HEK293T (cell line): ENCODE data around the gene OXCT2.
"Not testable (repeated sequence)": the region's sequence is repeated elsewhere in the genome, so short reads cannot be mapped to it uniquely, and the experiment has no call there.

Source experiments
- CTCF ChIA-PET: fragments of 350-600 bp; formaldehyde crosslinking; extraction: SDS; loops from one replicate; lab custom pipeline; 2021; ENCODE audit warnings: antibody characterized with exemption, inconsistent platforms; lab: Yijun Ruan, JAX
- POLR2A ChIA-PET: fragments of 350-600 bp; formaldehyde crosslinking; extraction: SDS; loops from one replicate; lab custom pipeline; 2020; ENCODE audit warnings: antibody characterized with exemption, inconsistent platforms; lab: Yijun Ruan, JAX
- DNase-seq: peaks from one replicate; pipeline ENCODE4 v3.0.0; 2012; ENCODE audit warnings: mixed read lengths; ENCODE audit errors: extremely low spot score
- ARNT ChIP-seq: fragments of 450-650 bp; IDR thresholded peaks from 2 replicates; pipeline ENCODE4 v1.6.1; 2017; ENCODE audit warnings: mild to moderate bottlenecking
- BHLHE40 ChIP-seq: fragments of 450-650 bp; IDR thresholded peaks from 2 replicates; pipeline ENCODE4 v1.6.1; 2016; ENCODE audit warnings: mild to moderate bottlenecking, moderate library complexity, borderline replicate concordance
- CTBP1 ChIP-seq: fragments of 450-650 bp; IDR thresholded peaks from 2 replicates; pipeline ENCODE4 v1.6.1; 2016; ENCODE audit warnings: borderline replicate concordance
- ELF4 ChIP-seq: fragments of 450-650 bp; IDR thresholded peaks from 2 replicates; pipeline ENCODE4 v1.6.1; 2017; ENCODE audit warnings: antibody characterized with exemption
- FOXA1 ChIP-seq: fragments of 450-650 bp; IDR thresholded peaks from 2 replicates; pipeline ENCODE4 v1.6.1; 2016; ENCODE audit warnings: mild to moderate bottlenecking
- FOXK2 ChIP-seq: fragments of 450-650 bp; IDR thresholded peaks from 2 replicates; pipeline ENCODE4 v1.6.1; 2016; ENCODE audit warnings: mild to moderate bottlenecking
- FOXM1 ChIP-seq: fragments of 450-650 bp; IDR thresholded peaks from 2 replicates; pipeline ENCODE4 v1.6.1; 2017; ENCODE audit warnings: mild to moderate bottlenecking, borderline replicate concordance
- HDGF ChIP-seq: fragments of 450-650 bp; IDR thresholded peaks from 2 replicates; pipeline ENCODE4 v1.6.1; 2017; ENCODE audit warnings: antibody characterized with exemption, borderline replicate concordance
- L3MBTL2 ChIP-seq: fragments of 450-650 bp; conservative IDR thresholded peaks from 2 replicates; pipeline ENCODE4 v1.6.1; 2016; ENCODE audit warnings: mild to moderate bottlenecking
- LEF1 ChIP-seq: fragments of 450-650 bp; IDR thresholded peaks from 2 replicates; pipeline ENCODE4 v1.6.1; 2017; ENCODE audit warnings: mild to moderate bottlenecking, borderline replicate concordance
- NFRKB ChIP-seq: fragments of 450-650 bp; IDR thresholded peaks from 2 replicates; pipeline ENCODE4 v1.6.1; 2016; ENCODE audit warnings: mild to moderate bottlenecking, moderate library complexity
- PKNOX1 ChIP-seq: fragments of 450-650 bp; IDR thresholded peaks from 2 replicates; pipeline ENCODE4 v1.6.1; 2016
- SP1 ChIP-seq: fragments of 450-650 bp; IDR thresholded peaks from 2 replicates; pipeline ENCODE4 v1.6.1; 2017
- SUZ12 ChIP-seq: fragments of 450-650 bp; IDR thresholded peaks from 2 replicates; pipeline ENCODE4 v1.6.1; 2016; ENCODE audit warnings: mild to moderate bottlenecking
- TARDBP ChIP-seq: fragments of 450-650 bp; IDR thresholded peaks from 2 replicates; pipeline ENCODE4 v1.6.1; 2016
- ZNF384 ChIP-seq: fragments of 450-650 bp; IDR thresholded peaks from 2 replicates; pipeline ENCODE4 v1.6.1; 2016

The OXCT2 gene

GRCh38 chr1:39787468-39787867, 16.3 kb upstream of the OXCT2 start:
- no peak for TF ChIP-seq TARDBP
- no peak for TF ChIP-seq FOXK2
- TF ChIP-seq L3MBTL2 = no peak
- TF ChIP-seq SP1 = no peak
- DNase-seq = no peak
- CTCF ChIA-PET = interaction anchor here (1.2 kb wide), 1 partner anchor 11 kb away, joined by 5 read pairs; no protein-coding TSS in a partner anchor
- POLR2A ChIA-PET = interaction anchor here (0.9 to 1.0 kb wide), 2 partner anchors 48 to 49 kb away, joined by 4 read pairs; partner anchors contain the start of gene PPIE

GRCh38 chr1:39787108-39787375, 15.9 kb upstream of the OXCT2 start:
- ChIA-PET POLR2A (interaction anchor here (0.9 to 1.0 kb wide), 2 partner anchors 48 to 49 kb away, joined by 4 read pairs; partner anchors contain the start of gene PPIE), CTCF (interaction anchor here (1.2 kb wide), 1 partner anchor 12 kb away, joined by 5 read pairs; no protein-coding TSS in a partner anchor)
- not testable (repeated sequence) for DNase-seq

GRCh38 chr1:39786303-39787107, 15.4 kb upstream of the OXCT2 start:
- not testable (repeated sequence) for DNase-seq
- CTCF ChIA-PET = interaction anchor here (1.2 kb wide), 1 partner anchor 12 kb away, joined by 5 read pairs; no protein-coding TSS in a partner anchor
- POLR2A ChIA-PET = interaction anchor here (0.9 kb wide), 1 partner anchor 47 kb away, joined by 4 read pairs; no protein-coding TSS in a partner anchor

GRCh38 chr1:39782685-39783084, 11.5 kb upstream of the OXCT2 start:
- DNase-seq, POLR2A ChIA-PET: not testable (repeated sequence)
- CTCF ChIA-PET = interaction anchor here (1.0 kb wide), 1 partner anchor 16 kb away, joined by 3 read pairs; no protein-coding TSS in a partner anchor

GRCh38 chr1:39782103-39782502, 11.0 kb upstream of the OXCT2 start:
- ChIA-PET POLR2A (interaction anchor here (1.1 kb wide), 1 partner anchor 43 kb away, joined by 3 read pairs; the partner anchor contains the start of gene PPIE), CTCF (no interaction called here)
- TF ChIP-seq ELF4 (no peak), ARNT (no peak), NFRKB (no peak), FOXA1 (no peak), SUZ12 (no peak), SP1 (no peak), FOXM1 (no peak), TARDBP (no peak), BHLHE40 (no peak), LEF1 (no peak), ZNF384 (no peak), CTBP1 (no peak), HDGF (no peak), L3MBTL2 (no peak), FOXK2 (no peak), PKNOX1 (no peak)
- DNase-seq = no peak

- ChIA-PET POLR2A (interaction anchor here (1.1 kb wide), 1 partner anchor 43 kb away, joined by 3 read pairs; the partner anchor contains the start of gene PPIE), CTCF (no interaction called here)
- TF ChIP-seq SP1 = no peak
- TF ChIP-seq NFRKB = no peak
- TF ChIP-seq SUZ12 = no peak
- DNase-seq = no peak
These were observed 10.2 kb upstream of the OXCT2 start for GRCh38 chr1:39781349-39781715.

- DNase-seq = no peak
- CTCF ChIA-PET = interaction anchor here (0.6 kb wide), 1 partner anchor 60 kb away, joined by 10 read pairs; no protein-coding TSS in a partner anchor
- TF ChIP-seq TARDBP = no peak
- TF ChIP-seq SP1 = no peak
- TF ChIP-seq HDGF = no peak
- no peak for TF ChIP-seq CTBP1
- no peak for TF ChIP-seq BHLHE40
- no peak for TF ChIP-seq FOXK2
- TF ChIP-seq ZNF384 = no peak
- TF ChIP-seq FOXM1 = no peak
- no peak for TF ChIP-seq LEF1
- no peak for TF ChIP-seq NFRKB
- TF ChIP-seq ARNT = no peak
- no peak for TF ChIP-seq ELF4
- no peak for TF ChIP-seq FOXA1
- no peak for TF ChIP-seq L3MBTL2
- POLR2A ChIA-PET = interaction anchor here (1.1 kb wide), 1 partner anchor 9 kb away, joined by 3 read pairs; the partner anchor contains the start of gene BMP8B
These were observed 8.7 kb upstream of the OXCT2 start for GRCh38 chr1:39779821-39780220.

- ChIA-PET POLR2A (interaction anchor here (1.1 kb wide), 1 partner anchor 9 kb away, joined by 3 read pairs; the partner anchor contains the start of gene BMP8B), CTCF (no interaction called here)
- TF ChIP-seq NFRKB (no peak), L3MBTL2 (no peak), TARDBP (no peak), ZNF384 (no peak), FOXA1 (no peak), PKNOX1 (no peak), HDGF (no peak), FOXM1 (no peak), BHLHE40 (no peak), ARNT (no peak), FOXK2 (no peak), ELF4 (no peak), LEF1 (no peak)
- DNase-seq = no peak
These were observed 8.0 kb upstream of the OXCT2 start for GRCh38 chr1:39779137-39779536.

- DNase-seq, POLR2A ChIA-PET, CTCF ChIA-PET: not testable (repeated sequence)
These were observed 7.4 kb upstream of the OXCT2 start for GRCh38 chr1:39778463-39779099.

GRCh38 chr1:39777896-39778295, 6.7 kb upstream of the OXCT2 start:
- POLR2A ChIA-PET, CTCF ChIA-PET, DNase-seq: not testable (repeated sequence)
